Measurements from ENCODE around the gene TMEM217.

DNA sequence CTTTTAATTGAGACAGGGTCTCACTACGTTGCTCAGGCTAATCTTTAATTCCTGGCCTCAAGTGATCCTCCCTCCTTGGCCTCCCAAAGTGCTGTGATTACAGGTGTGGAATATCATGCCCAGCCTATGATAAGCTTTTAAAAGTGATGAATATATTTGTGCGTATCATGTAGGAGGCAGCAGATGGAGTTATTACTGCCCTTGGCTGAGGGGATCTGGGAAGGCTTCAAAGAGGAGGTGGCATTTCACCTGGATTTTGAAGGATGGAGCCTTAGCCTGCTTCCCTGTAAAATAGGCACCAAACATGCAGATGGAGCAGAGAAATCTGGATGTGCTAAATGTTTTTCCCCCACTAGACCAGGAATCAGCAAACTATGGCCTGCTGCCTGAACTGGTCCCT is 77.9 kb downstream of the TMEM217 start:
- TF ChIP-seq CTCF (IDR thresholded peaks at IDR 0.05; ENCODE audit: low read length) (no peak), EZH2 (IDR thresholded peaks at IDR 0.05; ENCODE audit: borderline replicate concordance, low read length) (no peak)

Data from OCI-LY1 (cell line).